ENCODE measurements around the gene CAMKK2.
A peak's percentile ranks its signal among the peaks of the same experiment; 100 is the strongest.

Gene CAMKK2

GRCh38 chr12:121289962-121290361 is 6.5 kb downstream of the CAMKK2 start:
- peaks cover 6% of the 10 kb centered on the region for H3K4me1 ChIP-seq (ENCODE audit: insufficient read depth, insufficient read length)
- peaks cover 15% of the 10 kb centered on the region for H3K36me3 ChIP-seq (ENCODE audit: insufficient read depth, insufficient read length, low read length)
- TF ChIP-seq YY1 (IDR thresholded peaks at IDR 0.05; ENCODE audit: insufficient read depth, insufficient read length) (no peak), SUZ12 (IDR thresholded peaks at IDR 0.05; ENCODE audit: extremely low read depth, insufficient read depth, insufficient read length) (no peak)
- H3K9me3 ChIP-seq (ENCODE audit: insufficient read depth, low read length), result no peaks in the 10 kb centered on the region
- no peaks in the 10 kb centered on the region for H3K27me3 ChIP-seq (ENCODE audit: insufficient read depth, insufficient read length)
- H3K4me3 ChIP-seq (ENCODE audit: insufficient read length, low read depth), result no peak overlapping the region
- DNase-seq (ENCODE audit: low read depth, low spot score), result no peak
- H3K9ac ChIP-seq (ENCODE audit: insufficient read length, low read depth), result no peak overlapping the region

GRCh38 chr12:121288986-121289385 is 7.5 kb downstream of the CAMKK2 start:
- Histone ChIP-seq H3K4me1 (ENCODE audit: insufficient read depth, insufficient read length) (peaks cover 6% of the 10 kb centered on the region), H3K4me3 (ENCODE audit: insufficient read length, low read depth) (no peak overlapping the region), H3K36me3 (ENCODE audit: insufficient read depth, insufficient read length, low read length) (peaks cover 15% of the 10 kb centered on the region), H3K27me3 (ENCODE audit: insufficient read depth, insufficient read length) (no peaks in the 10 kb centered on the region), H3K9me3 (ENCODE audit: insufficient read depth, low read length) (no peaks in the 10 kb centered on the region), H3K9ac (ENCODE audit: insufficient read length, low read depth) (no peak overlapping the region)
- TF ChIP-seq SUZ12 (IDR thresholded peaks at IDR 0.05; ENCODE audit: extremely low read depth, insufficient read depth, insufficient read length) (no peak), YY1 (IDR thresholded peaks at IDR 0.05; ENCODE audit: insufficient read depth, insufficient read length) (no peak), ZNF274 (IDR thresholded peaks at IDR 0.05; ENCODE audit: low read depth, low read length) (no peak)
- no peak for DNase-seq (ENCODE audit: low read depth, low spot score)

GRCh38 chr12:121288158-121288845 is 8.2 kb downstream of the CAMKK2 start:
- no peak for DNase-seq (ENCODE audit: low read depth, low spot score)
- H3K27me3 ChIP-seq (ENCODE audit: insufficient read depth, insufficient read length), result no peaks in the 10 kb centered on the region
- no peaks in the 10 kb centered on the region for H3K9me3 ChIP-seq (ENCODE audit: insufficient read depth, low read length)
- peaks cover 21% of the 10 kb centered on the region for H3K36me3 ChIP-seq (ENCODE audit: insufficient read depth, insufficient read length, low read length)
- peaks cover 6% of the 10 kb centered on the region for H3K4me1 ChIP-seq (ENCODE audit: insufficient read depth, insufficient read length)
- TF ChIP-seq SUZ12 (IDR thresholded peaks at IDR 0.05; ENCODE audit: extremely low read depth, insufficient read depth, insufficient read length) (no peak), ZNF274 (IDR thresholded peaks at IDR 0.05; ENCODE audit: low read depth, low read length) (no peak), YY1 (IDR thresholded peaks at IDR 0.05; ENCODE audit: insufficient read depth, insufficient read length) (no peak)
- no peak overlapping the region for H3K4me3 ChIP-seq (ENCODE audit: insufficient read length, low read depth)
- peak overlapping the region; percentile 26 for H3K9ac ChIP-seq (ENCODE audit: insufficient read length, low read depth)

GRCh38 chr12:121287267-121287954 is 9.1 kb downstream of the CAMKK2 start:
- peaks cover 6% of the 10 kb centered on the region for H3K4me1 ChIP-seq (ENCODE audit: insufficient read depth, insufficient read length)
- DNase-seq (ENCODE audit: low read depth, low spot score), result no peak
- no peak for TF ChIP-seq SUZ12 (IDR thresholded peaks at IDR 0.05; ENCODE audit: extremely low read depth, insufficient read depth, insufficient read length)

GRCh38 chr12:121285856-121286255 is 10.7 kb downstream of the CAMKK2 start:
- DNase-seq (ENCODE audit: low read depth, low spot score), result no peak
- H3K36me3 ChIP-seq (ENCODE audit: insufficient read depth, insufficient read length, low read length), result peaks cover 9% of the 10 kb centered on the region

More at GRCh38 chr12:121287267-121287954, 9.1 kb downstream of the CAMKK2 start:
- Histone ChIP-seq H3K9ac (ENCODE audit: insufficient read length, low read depth) (no peak overlapping the region), H3K27me3 (ENCODE audit: insufficient read depth, insufficient read length) (no peaks in the 10 kb centered on the region), H3K36me3 (ENCODE audit: insufficient read depth, insufficient read length, low read length) (peaks cover 18% of the 10 kb centered on the region), H3K9me3 (ENCODE audit: insufficient read depth, low read length) (no peaks in the 10 kb centered on the region), H3K4me3 (ENCODE audit: insufficient read length, low read depth) (no peak overlapping the region)

GRCh38 chr12:121284551-121285390 is 11.7 kb downstream of the CAMKK2 start:
- Histone ChIP-seq H3K4me1 (ENCODE audit: insufficient read depth, insufficient read length) (peaks cover 11% of the 10 kb centered on the region), H3K4me3 (ENCODE audit: insufficient read length, low read depth) (no peak overlapping the region), H3K9ac (ENCODE audit: insufficient read length, low read depth) (no peak overlapping the region), H3K27me3 (ENCODE audit: insufficient read depth, insufficient read length) (no peaks in the 10 kb centered on the region), H3K9me3 (ENCODE audit: insufficient read depth, low read length) (no peaks in the 10 kb centered on the region), H3K36me3 (ENCODE audit: insufficient read depth, insufficient read length, low read length) (peaks cover 6% of the 10 kb centered on the region)
- TF ChIP-seq YY1 (IDR thresholded peaks at IDR 0.05; ENCODE audit: insufficient read depth, insufficient read length), result no peak
- TF ChIP-seq ZNF274 (IDR thresholded peaks at IDR 0.05; ENCODE audit: low read depth, low read length), result no peak
- no peak for TF ChIP-seq SUZ12 (IDR thresholded peaks at IDR 0.05; ENCODE audit: extremely low read depth, insufficient read depth, insufficient read length)
- DNase-seq (ENCODE audit: low read depth, low spot score), result no peak

More at GRCh38 chr12:121285856-121286255, 10.7 kb downstream of the CAMKK2 start:
- Histone ChIP-seq H3K27me3 (ENCODE audit: insufficient read depth, insufficient read length) (no peaks in the 10 kb centered on the region), H3K9ac (ENCODE audit: insufficient read length, low read depth) (no peak overlapping the region), H3K4me3 (ENCODE audit: insufficient read length, low read depth) (no peak overlapping the region), H3K4me1 (ENCODE audit: insufficient read depth, insufficient read length) (peaks cover 13% of the 10 kb centered on the region), H3K9me3 (ENCODE audit: insufficient read depth, low read length) (no peaks in the 10 kb centered on the region)
- TF ChIP-seq SUZ12 (IDR thresholded peaks at IDR 0.05; ENCODE audit: extremely low read depth, insufficient read depth, insufficient read length) (no peak), ZNF274 (IDR thresholded peaks at IDR 0.05; ENCODE audit: low read depth, low read length) (no peak), YY1 (IDR thresholded peaks at IDR 0.05; ENCODE audit: insufficient read depth, insufficient read length) (no peak)

GRCh38 chr12:121283841-121284240 is 12.7 kb downstream of the CAMKK2 start:
- H3K36me3 ChIP-seq (ENCODE audit: insufficient read depth, insufficient read length, low read length), result peaks cover 6% of the 10 kb centered on the region
- H3K9ac ChIP-seq (ENCODE audit: insufficient read length, low read depth), result no peak overlapping the region
- H3K9me3 ChIP-seq (ENCODE audit: insufficient read depth, low read length), result no peaks in the 10 kb centered on the region
- peaks cover 11% of the 10 kb centered on the region for H3K4me1 ChIP-seq (ENCODE audit: insufficient read depth, insufficient read length)
- H3K4me3 ChIP-seq (ENCODE audit: insufficient read length, low read depth), result no peak overlapping the region
- no peaks in the 10 kb centered on the region for H3K27me3 ChIP-seq (ENCODE audit: insufficient read depth, insufficient read length)
- TF ChIP-seq YY1 (IDR thresholded peaks at IDR 0.05; ENCODE audit: insufficient read depth, insufficient read length) (no peak), ZNF274 (IDR thresholded peaks at IDR 0.05; ENCODE audit: low read depth, low read length) (no peak), SUZ12 (IDR thresholded peaks at IDR 0.05; ENCODE audit: extremely low read depth, insufficient read depth, insufficient read length) (no peak)
- no peak for DNase-seq (ENCODE audit: low read depth, low spot score)

Measured in NT2/D1 (cell line).